Measurements from ENCODE around the gene PLCD3.

GRCh38 chr17:45147581-45148182 is 15.4 kb upstream of the PLCD3 start:
- TF ChIP-seq EZH2phosphoT487 (IDR thresholded peaks at IDR 0.05; ENCODE audit: low read depth) (no peak), CTCF (IDR thresholded peaks at IDR 0.05; ENCODE audit: low read depth, low read length) (no peak)

Data from OCI-LY3 (cell line).